CD14-positive monocyte (primary cell): ENCODE data around the gene CPA3. TPM values are rescaled to one million over a fixed set of nuclear protein-coding genes. Genes with fewer than 3 reads are reported as not detected.

Source experiments
- DNase-seq, 3 donors: peaks; one replicate each; pipeline ENCODE4 v3.0.0-alpha.2; 2011 to 2022
- H2AFZ ChIP-seq: 2 replicates; pipeline ENCODE4 v1.6.0; 2012; ENCODE audit warnings: mild to moderate bottlenecking, low read depth, low read length, inconsistent platforms; ENCODE audit not compliant: insufficient read depth, poor library complexity, severe bottlenecking
- H3K27ac ChIP-seq, 2 donors: 1 replicate in 1 of 2; 2 replicates in 1 of 2; pipeline ENCODE4 v1.5.1; 2012 to 2013; ENCODE audit warnings: low read length in 2 of 2, control low read depth in 1 of 2, inconsistent platforms in 1 of 2, low read depth in 1 of 2, mild to moderate bottlenecking in 1 of 2
- H3K27me3 ChIP-seq, 2 donors: one replicate each; pipeline versions ENCODE4 v1.6.0 to v1.6.1; 2011 to 2013; ENCODE audit warnings: low read length in 2 of 2; ENCODE audit not compliant: control insufficient read depth in 2 of 2, insufficient read depth in 2 of 2
- H3K36me3 ChIP-seq, 2 donors: replicated peaks in 1 of 2; 1 replicate in 1 of 2; 2 replicates in 1 of 2; pipeline versions ENCODE4 v1.5.1 to v1.6.1; 2012 to 2013; ENCODE audit warnings: low read length in 2 of 2, control low read depth in 1 of 2, inconsistent platforms in 1 of 2, mild to moderate bottlenecking in 1 of 2; ENCODE audit not compliant: insufficient read depth in 2 of 2, control insufficient read depth in 1 of 2
- H3K4me1 ChIP-seq, 2 donors: 1 replicate in 1 of 2; 2 replicates in 1 of 2; pipeline versions ENCODE4 v1.5.1 to v1.6.1; 2012 to 2013; ENCODE audit warnings: low read length in 2 of 2, control low read depth in 1 of 2, inconsistent platforms in 1 of 2, mild to moderate bottlenecking in 1 of 2, moderate library complexity in 1 of 2; ENCODE audit not compliant: insufficient read depth in 2 of 2, control insufficient read depth in 1 of 2
- H3K4me2 ChIP-seq: replicated peaks from 2 replicates; pipeline ENCODE3; 2012; ENCODE audit warnings: low read length, moderate library complexity, mild to moderate bottlenecking; ENCODE audit not compliant: poor library complexity, severe bottlenecking; ENCODE audit errors: extremely low read depth
- H3K4me3 ChIP-seq, 3 experiments: fragments of 200-600 bp in 1 of 3; sonication (generic) in 1 of 3; replicated peaks in 1 of 3; 1 replicate in 2 of 3; 2 replicates in 1 of 3; pipeline ENCODE4 v1.5.1; 2011 to 2013; ENCODE audit warnings: low read length in 3 of 3, mild to moderate bottlenecking in 3 of 3, control low read depth in 2 of 3, low read depth in 2 of 3, inconsistent platforms in 1 of 3, moderate library complexity in 1 of 3
- H3K79me2 ChIP-seq: 2 replicates; pipeline ENCODE4 v1.6.0; 2012; ENCODE audit warnings: mild to moderate bottlenecking, control low read depth, inconsistent platforms, low read length, moderate library complexity; ENCODE audit not compliant: insufficient read depth
- H3K9ac ChIP-seq: 2 replicates; pipeline ENCODE4 v1.6.0; 2017; ENCODE audit warnings: low read length, mild to moderate bottlenecking; ENCODE audit not compliant: insufficient read depth, poor library complexity, severe bottlenecking
- H3K9me3 ChIP-seq, 2 donors: replicated peaks in 1 of 2; 1 replicate in 1 of 2; 2 replicates in 1 of 2; pipeline versions ENCODE4 v1.5.1 to v1.6.1; 2012 to 2013; ENCODE audit warnings: low read length in 2 of 2, control low read depth in 1 of 2; ENCODE audit not compliant: control insufficient read depth in 1 of 2, insufficient read depth in 1 of 2
- H4K20me1 ChIP-seq: 2 replicates; pipeline ENCODE4 v1.6.0; 2012; ENCODE audit warnings: mild to moderate bottlenecking, low read length, control low read depth, moderate library complexity; ENCODE audit not compliant: insufficient read depth
- H3K27ac Mint-ChIP-seq, 7 donors: one replicate each; pipeline ENCODE4 v1.8.0; 2020; ENCODE audit warnings: mild to moderate bottlenecking in 7 of 7, mixed read lengths in 7 of 7, moderate library complexity in 6 of 7, inconsistent platforms in 2 of 7
- H3K27me3 Mint-ChIP-seq, 3 donors: one replicate each; pipeline ENCODE4 v1.8.0; 2021 to 2022; ENCODE audit warnings: low read depth in 3 of 3, mild to moderate bottlenecking in 3 of 3, mixed read lengths in 3 of 3, moderate library complexity in 3 of 3, inconsistent platforms in 1 of 3
- H3K36me3 Mint-ChIP-seq, 2 donors: one replicate each; pipeline ENCODE4 v1.8.0; 2020; ENCODE audit warnings: mixed read lengths in 2 of 2, inconsistent platforms in 1 of 2, mild to moderate bottlenecking in 1 of 2
- H3K4me1 Mint-ChIP-seq: one replicate; pipeline ENCODE4 v1.8.0; 2020; ENCODE audit warnings: mild to moderate bottlenecking, mixed read lengths
- H3K4me3 Mint-ChIP-seq, 2 donors: one replicate each; pipeline ENCODE4 v1.8.0; 2020; ENCODE audit warnings: mild to moderate bottlenecking in 2 of 2, mixed read lengths in 2 of 2, moderate library complexity in 1 of 2
- H3K9me3 Mint-ChIP-seq, 7 donors: one replicate each; pipeline ENCODE4 v1.8.0; 2020 to 2022; ENCODE audit warnings: mixed read lengths in 7 of 7, mild to moderate bottlenecking in 6 of 7, moderate library complexity in 6 of 7, inconsistent platforms in 2 of 7
- WGBS: methylation state at CpG from one replicate; pipeline ENCODE4 v1.1.5; 2013; ENCODE audit warnings: missing lambda C conversion rate; ENCODE audit not compliant: insufficient coverage; 5-methylcytosine and 5-hydroxymethylcytosine counted together
- intact Hi-C, 2 donors: fragments of 100-400 bp; cut with micrococcal nuclease; formaldehyde crosslinking; loops; one replicate each; pipeline versions ENCODE4 v1.15.0 to v1.15.1; 2023
- polyA plus RNA-seq, 3 donors: library from polyadenylated mRNA; depleted of rRNA in 1 of 3; unstranded in 2 of 3; stranded (reverse) in 1 of 3; fragments of 300-500 nt in 2 of 3; fragments of >200 nt in 1 of 3; fragmentation: Illumina TruSeq in 2 of 3; gene quantifications; 1 replicate in 2 of 3; 2 replicates in 1 of 3; pipeline ENCODE4 v1.2.3, GENCODE V29; 2012 to 2021
- TF ChIP-seq, protein P1 (sequence below): fragments of 200-600 bp; IDR thresholded peaks from one replicate; pipeline ENCODE4 v1.8.0; 2022; ENCODE audit warnings: antibody characterized with exemption, mild to moderate bottlenecking

CPA3 gene
- polyA plus RNA-seq, 3 donors, result not detected

DNA sequence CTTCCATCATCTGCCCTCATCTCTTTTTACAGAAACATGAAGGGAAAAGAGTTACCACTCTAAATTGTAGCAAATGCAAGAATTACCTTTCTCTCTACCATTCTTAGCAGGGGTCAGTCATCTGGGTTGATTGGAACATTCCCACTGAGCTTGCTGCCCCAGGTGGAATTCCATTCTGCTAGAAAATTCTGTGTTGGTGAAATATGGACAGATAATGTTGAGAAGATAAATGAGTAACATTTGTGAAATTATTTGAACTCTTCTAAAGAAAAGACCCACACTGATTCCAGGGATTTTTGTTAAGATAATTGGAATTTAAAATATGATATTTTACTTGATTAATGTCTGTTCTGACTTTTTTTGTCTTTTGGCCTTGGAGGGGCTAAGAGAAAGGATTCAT, 11.0 kb upstream of the CPA3 start:
- H3K27me3 ChIP-seq, result no peaks in the 10 kb centered on the region
- no peak overlapping the region for H3K9ac ChIP-seq
- no peak overlapping the region for H3K4me2 ChIP-seq
- DNase-seq, result no peak
- Mint-ChIP-seq H3K36me3 (no peaks in the 10 kb centered on the region), H3K27ac (no peak overlapping the region), H3K4me3 (no peak overlapping the region), H3K4me1 (no peaks in the 10 kb centered on the region), H3K9me3 (no peaks in the 10 kb centered on the region), H3K27me3 (no peaks in the 10 kb centered on the region)
- TF ChIP-seq, protein P1, sequence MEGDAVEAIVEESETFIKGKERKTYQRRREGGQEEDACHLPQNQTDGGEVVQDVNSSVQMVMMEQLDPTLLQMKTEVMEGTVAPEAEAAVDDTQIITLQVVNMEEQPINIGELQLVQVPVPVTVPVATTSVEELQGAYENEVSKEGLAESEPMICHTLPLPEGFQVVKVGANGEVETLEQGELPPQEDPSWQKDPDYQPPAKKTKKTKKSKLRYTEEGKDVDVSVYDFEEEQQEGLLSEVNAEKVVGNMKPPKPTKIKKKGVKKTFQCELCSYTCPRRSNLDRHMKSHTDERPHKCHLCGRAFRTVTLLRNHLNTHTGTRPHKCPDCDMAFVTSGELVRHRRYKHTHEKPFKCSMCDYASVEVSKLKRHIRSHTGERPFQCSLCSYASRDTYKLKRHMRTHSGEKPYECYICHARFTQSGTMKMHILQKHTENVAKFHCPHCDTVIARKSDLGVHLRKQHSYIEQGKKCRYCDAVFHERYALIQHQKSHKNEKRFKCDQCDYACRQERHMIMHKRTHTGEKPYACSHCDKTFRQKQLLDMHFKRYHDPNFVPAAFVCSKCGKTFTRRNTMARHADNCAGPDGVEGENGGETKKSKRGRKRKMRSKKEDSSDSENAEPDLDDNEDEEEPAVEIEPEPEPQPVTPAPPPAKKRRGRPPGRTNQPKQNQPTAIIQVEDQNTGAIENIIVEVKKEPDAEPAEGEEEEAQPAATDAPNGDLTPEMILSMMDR, result no peak
- no peak overlapping the region for H3K4me3 ChIP-seq
- H3K9me3 ChIP-seq, result no peaks in the 10 kb centered on the region
- H3K4me1 ChIP-seq, result no peaks in the 10 kb centered on the region
- H4K20me1 ChIP-seq, result no peaks in the 10 kb centered on the region
- no peak overlapping the region for H3K27ac ChIP-seq
- intact Hi-C loops, result no loop called here
- no peak overlapping the region for H2AFZ ChIP-seq
- no peaks in the 10 kb centered on the region for H3K36me3 ChIP-seq
- H3K79me2 ChIP-seq, result no peaks in the 10 kb centered on the region

DNA sequence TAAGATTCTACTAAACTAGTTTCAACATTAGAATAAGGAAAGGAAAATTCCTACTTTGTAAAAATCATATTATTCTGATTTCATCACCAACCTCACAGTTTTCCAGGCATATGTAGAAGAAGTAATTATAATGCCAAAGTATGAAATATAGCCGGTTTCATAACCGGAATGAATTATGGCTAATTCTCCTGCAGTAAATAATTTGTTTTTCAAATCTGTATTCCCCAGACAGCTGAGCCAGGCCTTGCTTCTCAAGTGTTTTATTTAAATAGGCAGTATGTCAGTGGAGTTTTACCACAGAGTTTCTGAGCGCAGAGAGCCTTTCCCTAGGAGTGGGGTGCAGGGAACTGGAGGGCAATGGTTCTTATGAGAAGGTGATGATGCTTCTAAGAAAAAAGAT, 8.7 kb upstream of the CPA3 start:
- Histone ChIP-seq H3K4me1 (no peaks in the 10 kb centered on the region), H3K79me2 (no peaks in the 10 kb centered on the region), H3K4me3 (no peak overlapping the region), H3K4me2 (no peak overlapping the region), H2AFZ (no peak overlapping the region), H3K27ac (no peak overlapping the region), H3K9ac (no peak overlapping the region), H3K27me3 (no peaks in the 10 kb centered on the region), H4K20me1 (no peaks in the 10 kb centered on the region), H3K36me3 (no peaks in the 10 kb centered on the region), H3K9me3 (no peaks in the 10 kb centered on the region)
- WGBS, result no CpG with 5 or more reads among the region's 3 CpGs
- Mint-ChIP-seq H3K4me3 (no peak overlapping the region), H3K9me3 (no peaks in the 10 kb centered on the region), H3K36me3 (no peaks in the 10 kb centered on the region), H3K27ac (no peak overlapping the region), H3K4me1 (no peaks in the 10 kb centered on the region), H3K27me3 (no peaks in the 10 kb centered on the region)
- TF ChIP-seq, protein P1, result no peak
- intact Hi-C loops, result no loop called here
- DNase-seq, result no peak
